Small intestine (tissue), 7 donors: ENCODE results near the gene NDC1. TPM values are rescaled to one million over a fixed set of nuclear protein-coding genes. Genes with fewer than 3 reads are reported as not detected.

Experiments
- DNase-seq, 2 donors: peaks; one replicate each; pipeline versions ENCODE4 v3.0.0 to v3.0.0-alpha.2; 2013
- FAIRE-seq: peaks from 2 replicates; lab custom pipeline; 2012; peaks lifted over from hg19 to GRCh38; lab: Jason Lieb, UNC
- H3K27ac ChIP-seq, 3 donors: one replicate each; pipeline ENCODE4 v1.5.1; 2013; ENCODE audit warnings: low read length in 2 of 3, mild to moderate bottlenecking in 2 of 3, control low read depth in 1 of 3, inconsistent platforms in 1 of 3, low read depth in 1 of 3, moderate library complexity in 1 of 3
- H3K27me3 ChIP-seq, 3 donors: one replicate each; pipeline ENCODE4 v1.6.1; 2013; ENCODE audit warnings: low read length in 3 of 3, inconsistent platforms in 1 of 3; ENCODE audit not compliant: control insufficient read depth in 3 of 3, insufficient read depth in 3 of 3
- H3K36me3 ChIP-seq, 3 donors: one replicate each; pipeline ENCODE4 v1.6.1; 2013; ENCODE audit warnings: low read length in 3 of 3, inconsistent platforms in 1 of 3, low read depth in 1 of 3, mild to moderate bottlenecking in 1 of 3, moderate library complexity in 1 of 3; ENCODE audit not compliant: control insufficient read depth in 3 of 3, insufficient read depth in 2 of 3
- H3K4me1 ChIP-seq, 3 donors: one replicate each; pipeline ENCODE4 v1.6.1; 2013; ENCODE audit warnings: low read length in 2 of 3, inconsistent platforms in 1 of 3, low read depth in 1 of 3, mild to moderate bottlenecking in 1 of 3, moderate library complexity in 1 of 3; ENCODE audit not compliant: control insufficient read depth in 3 of 3, insufficient read depth in 2 of 3
- H3K4me3 ChIP-seq, 3 donors: one replicate each; pipeline ENCODE4 v1.5.1; 2013; ENCODE audit warnings: low read length in 3 of 3, control low read depth in 1 of 3, inconsistent platforms in 1 of 3, low read depth in 1 of 3, mild to moderate bottlenecking in 1 of 3, moderate library complexity in 1 of 3
- H3K9me3 ChIP-seq, 2 donors: one replicate each; pipeline ENCODE4 v1.6.1; 2013; ENCODE audit warnings: low read depth in 1 of 2, low read length in 1 of 2; ENCODE audit not compliant: control insufficient read depth in 2 of 2, insufficient read depth in 1 of 2
- WGBS, 3 donors: extraction: QIAGEN DNeasy Blood & Tissue Kit; methylation state at CpG; one replicate each; pipeline ENCODE4 v1.1.7; 2013; 5-methylcytosine and 5-hydroxymethylcytosine counted together
- polyA plus RNA-seq, 4 donors: library from polyadenylated mRNA; stranded (reverse) in 3 of 4; unstranded in 1 of 4; fragments of 200-250 nt in 3 of 4; fragments of 120-200 nt in 1 of 4; gene quantifications; one replicate each; pipeline versions ENCODE4 v1.2.1 to v1.2.3, GENCODE V29; 2013
- donor health status: healthy with polysubstance abuse.
- donor health status: control.
- donor health status: control.
- donor health status: Bipolar disorder and iron deficiency.
- donor health status: healthy.

NDC1 gene
- polyA plus RNA-seq, 4 donors: 1.1 to 20.2 (median 9.2) TPM

DNA sequence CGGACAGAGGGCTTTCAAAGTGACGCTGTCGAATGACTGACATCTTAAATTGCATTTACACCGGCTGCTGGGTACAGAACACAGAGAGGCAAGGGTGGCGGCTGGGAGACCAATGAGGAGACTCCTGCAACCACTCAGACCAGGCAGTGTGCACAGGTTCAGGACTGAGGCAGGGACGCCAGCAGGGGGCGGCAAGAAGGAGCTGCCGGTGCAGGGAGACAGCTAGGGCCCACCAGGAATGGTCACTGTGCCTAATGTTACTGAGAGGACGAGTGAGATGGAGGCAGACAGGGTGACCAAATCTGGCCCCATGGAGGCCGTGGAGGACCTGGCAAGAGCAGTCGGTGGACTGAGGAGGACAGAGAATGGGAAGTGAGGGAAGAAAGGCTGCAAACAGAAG is 122.6 kb downstream of the NDC1 start:
- FAIRE-seq (no peak), DNase-seq (peak in 1 of 2 donors; percentile 17)
- Histone ChIP-seq H3K27me3 (peaks cover 0 to 2% (median 0%) of the 10 kb centered on the region in 3 donors), H3K4me1 (no peaks in the 10 kb centered on the region), H3K27ac (no peak overlapping the region), H3K9me3 (no peaks in the 10 kb centered on the region), H3K4me3 (no peak overlapping the region), H3K36me3 (no peaks in the 10 kb centered on the region)
- WGBS, 3 donors: 65 to 74% (median 65%) methylated on average over 11 of the region's 11 CpGs

Other genes with a start within 250 kb of the NDC1 start
- gene GLIS1, start 99.1 kb downstream of the NDC1 start, polyA plus RNA-seq: under 1 TPM in 2 of 4 donors, not detected in 2; 0.19 to 0.50 TPM
- 10 to 100 TPM; 19.0 to 26.2 (median 22.9) TPM for gene YIPF1, start 51.5 kb upstream of the NDC1 start, polyA plus RNA-seq
- gene DIO1, start 55.9 kb upstream of the NDC1 start, polyA plus RNA-seq: under 1 TPM in 1 of 4 donors, not detected in 3; 0.44 TPM
- gene IFT25, start 107.4 kb upstream of the NDC1 start, polyA plus RNA-seq: 10 to 100 TPM; 18.0 to 31.3 (median 20.3) TPM
- gene LRRC42, start 108.1 kb upstream of the NDC1 start, polyA plus RNA-seq: 10 to 100 TPM; 11.2 to 29.7 (median 18.9) TPM
- under 1 TPM in 1 of 4 donors, not detected in 3; 0.92 TPM for gene LDLRAD1, start 179.9 kb upstream of the NDC1 start, polyA plus RNA-seq
- 100 to 1,000 TPM; 156 to 447 (median 212) TPM for gene TMEM59, start 214.9 kb upstream of the NDC1 start, polyA plus RNA-seq
- 1 to 10 TPM; 1.3 to 5.1 (median 1.9) TPM for gene TCEANC2, start 215.3 kb upstream of the NDC1 start, polyA plus RNA-seq